ENCODE data around the gene AIRE. TPM values are rescaled to one million over a fixed set of nuclear protein-coding genes. Genes with fewer than 3 reads are reported as not detected.

AIRE gene
- total RNA-seq, 4 donors from 2014 or later = not detected

DNA sequence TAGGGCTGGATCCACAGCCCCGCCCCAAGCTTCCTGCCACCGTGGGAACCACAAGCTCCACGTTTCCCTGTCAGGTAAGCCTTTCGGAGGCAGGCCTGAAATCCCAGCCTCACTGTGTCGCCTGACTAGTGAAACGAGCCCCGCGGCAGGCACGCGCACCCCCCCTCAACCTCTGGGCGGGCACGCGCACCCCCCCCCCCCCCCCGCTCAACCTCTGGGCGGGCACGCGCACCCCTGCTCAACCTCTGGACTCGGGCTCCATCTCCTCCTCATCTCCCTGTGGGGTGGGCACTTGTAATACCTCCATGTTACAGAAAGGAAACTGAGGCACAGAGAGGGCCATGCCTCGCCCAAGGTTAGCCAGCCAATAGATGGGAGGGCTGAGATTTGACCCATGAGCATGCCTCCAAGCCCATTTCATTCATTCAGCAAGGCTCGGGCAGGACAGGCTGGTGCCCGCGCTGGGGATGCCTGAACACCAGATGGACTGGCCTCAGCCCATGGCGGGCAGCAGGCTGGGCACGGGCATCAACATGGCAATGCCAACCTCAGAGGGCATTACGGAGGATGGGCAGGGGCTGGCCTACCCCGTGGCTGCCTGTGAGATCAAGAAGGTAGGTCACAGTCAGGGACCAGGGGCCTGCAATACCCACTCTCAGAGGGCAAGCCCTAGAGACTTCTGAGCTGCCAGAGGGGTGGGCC, 48.8 kb downstream of the AIRE start:
- DNase-seq (ENCODE audit: extremely low spot score) = no peak
- no peaks in the 10 kb centered on the region for H3K9me3 ChIP-seq
- no peak overlapping the region for H3K27ac ChIP-seq (replicated peaks in 1 of 4)
- no peaks in the 10 kb centered on the region for H3K27me3 ChIP-seq
- no peak overlapping the region for H3K4me3 ChIP-seq
- intact Hi-C loops (cut with DNase I) = loop anchor here (5.0 kb wide), 1 partner anchor 123 kb away; the partner anchor contains the start of gene LRRC3
- WGBS = 93% methylated on average over 22 of the region's 26 CpGs
- TF ChIP-seq EP300 (IDR thresholded peaks at IDR 0.05) = no peak
- TF ChIP-seq POLR2A (IDR thresholded peaks at IDR 0.05; ENCODE audit: low read depth) = no peak
- TF ChIP-seq, protein P1, sequence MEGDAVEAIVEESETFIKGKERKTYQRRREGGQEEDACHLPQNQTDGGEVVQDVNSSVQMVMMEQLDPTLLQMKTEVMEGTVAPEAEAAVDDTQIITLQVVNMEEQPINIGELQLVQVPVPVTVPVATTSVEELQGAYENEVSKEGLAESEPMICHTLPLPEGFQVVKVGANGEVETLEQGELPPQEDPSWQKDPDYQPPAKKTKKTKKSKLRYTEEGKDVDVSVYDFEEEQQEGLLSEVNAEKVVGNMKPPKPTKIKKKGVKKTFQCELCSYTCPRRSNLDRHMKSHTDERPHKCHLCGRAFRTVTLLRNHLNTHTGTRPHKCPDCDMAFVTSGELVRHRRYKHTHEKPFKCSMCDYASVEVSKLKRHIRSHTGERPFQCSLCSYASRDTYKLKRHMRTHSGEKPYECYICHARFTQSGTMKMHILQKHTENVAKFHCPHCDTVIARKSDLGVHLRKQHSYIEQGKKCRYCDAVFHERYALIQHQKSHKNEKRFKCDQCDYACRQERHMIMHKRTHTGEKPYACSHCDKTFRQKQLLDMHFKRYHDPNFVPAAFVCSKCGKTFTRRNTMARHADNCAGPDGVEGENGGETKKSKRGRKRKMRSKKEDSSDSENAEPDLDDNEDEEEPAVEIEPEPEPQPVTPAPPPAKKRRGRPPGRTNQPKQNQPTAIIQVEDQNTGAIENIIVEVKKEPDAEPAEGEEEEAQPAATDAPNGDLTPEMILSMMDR (IDR thresholded peaks at IDR 0.05) = no peak
- TF ChIP-seq POLR2AphosphoS5 (IDR thresholded peaks at IDR 0.05) = no peak
- H3K36me3 ChIP-seq = peaks cover 0 to 65% (median 56%) of the 10 kb centered on the region in 4 donors
- H3K4me1 ChIP-seq = peaks cover 5 to 20% (median 13%) of the 10 kb centered on the region in 4 donors

DNA sequence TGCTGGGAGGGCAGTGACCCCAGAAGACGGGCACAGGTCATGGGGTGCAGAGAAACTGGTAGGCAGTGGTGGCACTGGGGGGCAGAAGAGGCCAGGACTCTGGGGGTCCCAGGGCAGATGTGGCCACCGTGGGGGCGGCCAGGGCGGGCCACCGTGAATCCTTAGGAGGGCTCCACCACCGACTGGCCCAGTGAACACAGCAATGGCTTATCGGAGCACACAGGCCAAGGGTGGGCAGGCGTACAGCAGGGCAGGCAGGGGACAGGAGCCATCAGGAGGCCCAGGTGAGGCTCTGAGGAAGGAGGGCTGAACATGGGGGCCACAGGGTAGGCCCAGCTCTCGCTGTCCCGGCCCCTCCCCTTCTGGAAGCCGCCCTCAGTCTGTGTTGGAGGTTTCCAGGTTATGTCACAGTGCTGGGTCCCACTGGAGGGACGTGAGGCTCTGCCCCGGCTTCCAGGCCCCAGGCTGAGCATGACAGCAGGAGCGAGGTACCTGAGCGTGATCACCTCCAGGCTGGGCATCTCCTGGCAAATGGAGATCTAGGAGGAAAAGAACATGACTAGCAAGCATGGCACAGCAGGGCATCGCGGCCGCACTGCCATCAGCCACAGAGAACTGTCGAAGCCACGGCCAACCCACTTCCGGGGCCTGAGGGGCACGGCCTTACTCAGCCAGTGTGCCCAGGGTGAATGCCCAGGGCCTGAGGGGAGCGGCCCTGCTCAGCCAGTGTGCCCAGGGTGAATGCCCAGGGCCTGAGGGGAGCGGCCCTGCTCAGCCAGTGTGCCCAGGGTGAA, 49.8 kb downstream of the AIRE start:
- H3K36me3 ChIP-seq = peaks cover 0 to 55% (median 47%) of the 10 kb centered on the region in 4 donors
- no peak overlapping the region for H3K4me3 ChIP-seq
- intact Hi-C loops (cut with DNase I) = loop anchor here (2.0 to 5.0 kb wide), 2 partner anchors 37 to 122 kb away; partner anchors contain the start of gene LRRC3
- no peak overlapping the region for H3K27ac ChIP-seq (replicated peaks in 1 of 4)
- H3K4me1 ChIP-seq = peaks cover 10 to 28% (median 21%) of the 10 kb centered on the region in 4 donors
- 90% methylated on average over 21 of the region's 24 CpGs for WGBS
- DNase-seq (ENCODE audit: extremely low spot score) = no peak
- no peaks in the 10 kb centered on the region for H3K27me3 ChIP-seq
- no peaks in the 10 kb centered on the region for H3K9me3 ChIP-seq
- TF ChIP-seq EP300 (IDR thresholded peaks at IDR 0.05) = no peak

DNA sequence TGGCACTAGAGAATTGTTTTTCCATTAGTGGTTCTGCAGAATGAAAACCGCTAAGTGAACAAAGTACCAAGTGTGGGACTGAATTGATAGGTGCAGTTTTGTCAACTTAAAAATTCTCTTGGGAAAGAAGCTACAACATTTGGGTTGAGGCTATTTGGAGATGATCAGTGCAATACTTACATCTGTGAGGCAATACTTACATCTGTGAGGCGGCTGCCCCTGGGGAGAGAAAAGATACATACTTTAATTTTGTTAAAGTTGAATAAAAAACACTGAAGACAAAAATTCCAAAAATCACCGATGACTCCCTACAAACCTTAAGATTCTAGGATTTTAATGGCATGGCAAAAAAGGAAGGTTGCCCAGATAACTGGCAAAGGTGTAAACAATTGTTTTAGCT, 51.8 kb downstream of the AIRE start:
- TF ChIP-seq POLR2A (IDR thresholded peaks at IDR 0.05; ENCODE audit: low read depth) = no peak
- no peak for TF ChIP-seq POLR2AphosphoS5 (IDR thresholded peaks at IDR 0.05)
- TF ChIP-seq, protein P1 (IDR thresholded peaks at IDR 0.05) = no peak
- no peak for TF ChIP-seq EP300 (IDR thresholded peaks at IDR 0.05)
- no peak for DNase-seq (ENCODE audit: extremely low spot score)
- WGBS = 73% methylated on average over 3 of the region's 3 CpGs
- intact Hi-C loops (cut with DNase I) = loop anchor here (2.0 to 5.0 kb wide), 2 partner anchors 39 to 120 kb away; partner anchors contain the start of gene LRRC3
- Histone ChIP-seq H3K27ac (replicated peaks in 1 of 4) (peak overlapping the region; percentile 89 to 99 (median 98)), H3K4me1 (peaks cover 10 to 28% (median 21%) of the 10 kb centered on the region in 4 donors), H3K9me3 (no peaks in the 10 kb centered on the region), H3K27me3 (no peaks in the 10 kb centered on the region), H3K4me3 (no peak overlapping the region), H3K36me3 (peaks cover 0 to 35% (median 28%) of the 10 kb centered on the region in 4 donors)

DNA sequence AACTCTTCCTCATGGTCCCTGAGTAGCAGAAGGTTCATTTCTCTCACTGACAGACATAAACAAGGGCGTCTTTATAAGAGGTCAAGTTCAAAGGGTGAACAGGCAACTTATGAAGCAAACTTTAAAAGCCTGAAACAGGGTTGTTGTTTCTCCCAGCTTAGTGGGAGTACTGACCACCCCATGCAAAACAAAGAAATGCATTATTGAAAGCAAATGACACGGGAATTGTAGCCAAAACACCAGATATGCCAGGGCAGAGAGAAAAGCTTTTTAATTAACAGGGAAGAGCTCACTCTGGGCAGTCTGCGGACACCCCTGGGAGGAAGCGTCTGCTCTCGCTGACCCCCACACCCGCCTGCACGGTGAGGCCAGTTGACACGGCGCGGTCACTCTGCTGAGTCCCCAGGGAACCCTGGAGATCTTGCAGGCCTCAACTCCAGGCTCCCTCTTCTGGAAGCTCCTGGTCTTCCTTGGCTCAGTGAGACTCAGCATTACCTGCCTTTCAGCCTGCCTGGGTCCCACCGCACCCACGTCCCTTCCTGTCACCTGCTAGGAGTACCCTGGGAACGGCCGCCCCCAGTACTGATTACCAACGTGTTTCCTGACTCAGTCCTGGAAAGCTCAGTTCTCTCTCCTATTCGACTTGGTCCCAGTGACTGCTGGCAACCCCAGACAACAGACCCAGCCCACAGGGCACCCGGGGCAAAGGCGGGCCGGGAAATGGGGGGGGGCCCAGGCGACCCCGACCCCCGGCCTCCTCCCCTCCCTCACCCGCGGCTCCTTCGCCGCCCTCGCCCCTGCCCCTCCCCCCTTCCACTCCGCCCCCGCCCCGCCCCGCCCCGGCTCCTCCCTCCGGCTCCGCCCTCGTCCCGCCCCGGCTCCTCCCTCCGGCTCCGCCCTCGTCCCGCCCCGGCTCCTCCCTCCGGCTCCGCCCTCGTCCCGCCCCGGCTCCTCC, 52.5 kb downstream of the AIRE start:
- H3K36me3 ChIP-seq = peaks cover 0 to 28% (median 22%) of the 10 kb centered on the region in 4 donors
- H3K27ac ChIP-seq (replicated peaks in 1 of 4) = peak overlapping the region; percentile 89 to 99 (median 98)
- 5% methylated on average over 7 of the region's 47 CpGs for WGBS
- intact Hi-C loops (cut with DNase I) = loop anchor here (2.0 to 5.0 kb wide), 2 partner anchors 39 to 119 kb away; partner anchors contain the start of gene LRRC3
- peaks cover 10 to 28% (median 21%) of the 10 kb centered on the region in 4 donors for H3K4me1 ChIP-seq
- no peak for DNase-seq (ENCODE audit: extremely low spot score)
- TF ChIP-seq EP300 (IDR thresholded peaks at IDR 0.05) = no peak
- TF ChIP-seq POLR2AphosphoS5 (IDR thresholded peaks at IDR 0.05) = peak in 1 of 2 donors; percentile 29
- TF ChIP-seq, protein P1 (IDR thresholded peaks at IDR 0.05) = peak; percentile 39 to 51 (median 49)
- no peaks in the 10 kb centered on the region for H3K27me3 ChIP-seq
- H3K4me3 ChIP-seq = peak overlapping the region; percentile 68 to 94 (median 75)
- H3K9me3 ChIP-seq = no peaks in the 10 kb centered on the region
